Left forelimb (tissue), 1 donor: ENCODE data around the gene MAOB.
"Not testable (repeated sequence)": the region's sequence is repeated elsewhere in the genome, so short reads cannot be mapped to it uniquely, and the experiment has no call there.

Experiments used
- DNase-seq: peaks from one replicate; pipeline ENCODE4 v3.0.0-alpha.2; 2018; ENCODE audit warnings: low spot score

MAOB gene

GRCh38 chrX:43753637-43754036 lies 128.6 kb downstream of the MAOB start:
- DNase-seq: no peak

GRCh38 chrX:43750248-43750676 lies 132.0 kb downstream of the MAOB start:
- DNase-seq: no peak

- no peak for DNase-seq
These were observed 134.8 kb downstream of the MAOB start for GRCh38 chrX:43747476-43747875.

- no peak for DNase-seq
These were observed 136.1 kb downstream of the MAOB start for GRCh38 chrX:43745938-43746721.

- no peak for DNase-seq
These were observed 138.0 kb downstream of the MAOB start for GRCh38 chrX:43744284-43744683.

GRCh38 chrX:43743100-43743822 lies 139.0 kb downstream of the MAOB start:
- DNase-seq: no peak

- DNase-seq: no peak
These were observed 140.2 kb downstream of the MAOB start for GRCh38 chrX:43741843-43742573.

- no peak for DNase-seq
These were observed 146.3 kb downstream of the MAOB start for GRCh38 chrX:43735957-43736356.

GRCh38 chrX:43735534-43735933 lies 146.7 kb downstream of the MAOB start:
- DNase-seq: no peak

- DNase-seq: no peak
These were observed 147.8 kb downstream of the MAOB start for GRCh38 chrX:43734444-43734843.

GRCh38 chrX:43733699-43734098 lies 148.6 kb downstream of the MAOB start:
- DNase-seq: no peak

- DNase-seq: no peak
These were observed 151.2 kb downstream of the MAOB start for GRCh38 chrX:43731086-43731485.

GRCh38 chrX:43728966-43729365 lies 153.3 kb downstream of the MAOB start:
- no peak for DNase-seq

- no peak for DNase-seq
These were observed 154.2 kb downstream of the MAOB start for GRCh38 chrX:43728002-43728401.

- DNase-seq: not testable (repeated sequence)
These were observed 155.0 kb downstream of the MAOB start for GRCh38 chrX:43727254-43727653.

- not testable (repeated sequence) for DNase-seq
These were observed 157.0 kb downstream of the MAOB start for GRCh38 chrX:43725227-43725626.

- DNase-seq: no peak
These were observed 161.3 kb downstream of the MAOB start for GRCh38 chrX:43720961-43721360.

GRCh38 chrX:43720082-43720481 lies 162.2 kb downstream of the MAOB start:
- no peak for DNase-seq

- DNase-seq: no peak
These were observed 163.3 kb downstream of the MAOB start for GRCh38 chrX:43718956-43719355.

- no peak for DNase-seq
These were observed 163.7 kb downstream of the MAOB start for GRCh38 chrX:43718546-43718945.

- DNase-seq: no peak
These were observed 164.2 kb downstream of the MAOB start for GRCh38 chrX:43718081-43718480.

- DNase-seq: no peak
These were observed 165.1 kb downstream of the MAOB start for GRCh38 chrX:43717161-43717560.

- no peak for DNase-seq
These were observed 165.6 kb downstream of the MAOB start for GRCh38 chrX:43716696-43717095.
